ENCODE data around the gene CELSR2. TPM values are rescaled to one million over a fixed set of nuclear protein-coding genes. Genes with fewer than 3 reads are reported as not detected.

CELSR2 gene
- total and polyA plus RNA-seq, 8 donors = 5.9 to 18.0 (median 12.5) TPM

- H3K27me3 ChIP-seq = no peaks in the 10 kb centered on the region
- H3K4me3 ChIP-seq = no peak overlapping the region
- H3K27ac ChIP-seq = no peak overlapping the region
- H3K36me3 ChIP-seq = no peaks in the 10 kb centered on the region
- H3K4me1 ChIP-seq = peaks cover 0 to 18% of the 10 kb centered on the region in 2 donors
- TF ChIP-seq, protein P1, sequence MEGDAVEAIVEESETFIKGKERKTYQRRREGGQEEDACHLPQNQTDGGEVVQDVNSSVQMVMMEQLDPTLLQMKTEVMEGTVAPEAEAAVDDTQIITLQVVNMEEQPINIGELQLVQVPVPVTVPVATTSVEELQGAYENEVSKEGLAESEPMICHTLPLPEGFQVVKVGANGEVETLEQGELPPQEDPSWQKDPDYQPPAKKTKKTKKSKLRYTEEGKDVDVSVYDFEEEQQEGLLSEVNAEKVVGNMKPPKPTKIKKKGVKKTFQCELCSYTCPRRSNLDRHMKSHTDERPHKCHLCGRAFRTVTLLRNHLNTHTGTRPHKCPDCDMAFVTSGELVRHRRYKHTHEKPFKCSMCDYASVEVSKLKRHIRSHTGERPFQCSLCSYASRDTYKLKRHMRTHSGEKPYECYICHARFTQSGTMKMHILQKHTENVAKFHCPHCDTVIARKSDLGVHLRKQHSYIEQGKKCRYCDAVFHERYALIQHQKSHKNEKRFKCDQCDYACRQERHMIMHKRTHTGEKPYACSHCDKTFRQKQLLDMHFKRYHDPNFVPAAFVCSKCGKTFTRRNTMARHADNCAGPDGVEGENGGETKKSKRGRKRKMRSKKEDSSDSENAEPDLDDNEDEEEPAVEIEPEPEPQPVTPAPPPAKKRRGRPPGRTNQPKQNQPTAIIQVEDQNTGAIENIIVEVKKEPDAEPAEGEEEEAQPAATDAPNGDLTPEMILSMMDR (IDR thresholded peaks at IDR 0.05) = no peak
- intact Hi-C loops (cut with DNase I) = no loop called here
- no peaks in the 10 kb centered on the region for H3K9me3 ChIP-seq
- DNase-seq = no peak
- no peak for ATAC-seq
Observed at GRCh38 chr1:109293026-109293425, 43.7 kb downstream of the CELSR2 start.

- TF ChIP-seq, protein P1 (IDR thresholded peaks at IDR 0.05) = no peak
- intact Hi-C loops (cut with DNase I) = no loop called here
- H3K27me3 ChIP-seq = no peaks in the 10 kb centered on the region
- peaks cover 6 to 29% of the 10 kb centered on the region in 2 donors for H3K4me1 ChIP-seq
- ATAC-seq = no peak
- H3K36me3 ChIP-seq = no peaks in the 10 kb centered on the region
- H3K27ac ChIP-seq = no peak overlapping the region
- no peaks in the 10 kb centered on the region for H3K9me3 ChIP-seq
- no peak for DNase-seq
- no peak overlapping the region for H3K4me3 ChIP-seq
Observed at GRCh38 chr1:109294481-109294880, 45.1 kb downstream of the CELSR2 start.

DNA sequence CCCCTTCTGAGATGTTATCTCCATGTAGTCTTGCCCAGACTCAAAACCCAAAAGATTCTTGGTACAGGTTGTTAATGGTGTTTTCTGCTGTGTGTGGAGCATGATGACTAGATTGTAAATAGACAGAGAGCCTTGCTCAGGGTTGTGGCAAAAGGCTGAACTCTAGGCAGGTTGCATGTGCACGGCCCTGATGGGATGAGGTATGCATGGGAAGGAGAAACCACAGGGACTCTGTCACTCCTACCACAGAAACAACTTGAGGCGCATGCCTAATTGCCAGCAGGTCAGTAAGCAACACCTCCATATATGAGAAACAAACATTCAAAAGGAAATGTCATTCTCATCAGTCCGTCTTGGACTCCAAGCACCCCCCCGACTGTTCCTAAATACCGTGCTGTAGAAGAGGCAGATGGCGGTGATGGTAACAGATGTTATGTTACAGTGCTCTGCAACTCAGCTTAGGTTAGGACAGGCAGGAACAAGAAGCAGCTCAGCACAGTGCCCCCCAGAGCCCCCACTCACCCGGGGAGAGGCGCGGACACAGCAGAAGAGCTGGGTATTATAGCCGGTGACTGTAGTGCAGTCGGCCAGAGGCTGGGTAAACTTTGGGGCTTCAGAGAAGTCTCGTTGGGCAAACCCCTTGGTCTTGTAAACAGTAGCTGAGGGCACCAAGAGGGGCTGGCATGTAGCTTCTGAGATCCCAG is 46.5 kb downstream of the CELSR2 start:
- intact Hi-C loops (cut with DNase I) = no loop called here
- ATAC-seq = no peak
- TF ChIP-seq, protein P1 (IDR thresholded peaks at IDR 0.05) = no peak

DNA sequence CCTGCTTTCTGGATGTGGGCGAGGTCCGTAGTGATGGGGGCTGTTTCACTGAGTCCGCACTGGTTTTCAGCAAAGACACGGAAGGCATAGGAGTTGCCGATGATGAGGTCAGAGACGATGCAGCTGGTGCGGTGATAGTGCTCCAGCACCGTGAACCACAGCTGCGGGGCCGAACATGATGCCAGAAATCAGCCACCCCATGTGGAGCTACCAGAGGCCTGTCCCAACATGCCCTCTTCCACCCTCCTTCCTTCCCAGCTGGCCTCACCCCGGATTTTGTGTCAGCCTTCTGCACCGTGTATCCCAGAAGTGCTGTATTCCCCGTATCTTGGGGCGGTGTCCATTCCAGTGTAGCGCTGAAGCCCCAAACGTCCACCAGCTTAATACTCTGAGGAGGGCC is 47.4 kb downstream of the CELSR2 start:
- Histone ChIP-seq H3K9me3 (no peaks in the 10 kb centered on the region), H3K4me1 (peaks cover 13 to 31% of the 10 kb centered on the region in 2 donors), H3K4me3 (no peak overlapping the region), H3K27ac (no peak overlapping the region), H3K36me3 (no peaks in the 10 kb centered on the region), H3K27me3 (no peaks in the 10 kb centered on the region)
- ATAC-seq (no peak), DNase-seq (no peak)
- intact Hi-C loops (cut with DNase I) = no loop called here
- TF ChIP-seq, protein P1 (IDR thresholded peaks at IDR 0.05) = no peak

More for the DNA sequence above, 46.5 kb downstream of the CELSR2 start:
- Histone ChIP-seq H3K27me3 (no peaks in the 10 kb centered on the region), H3K4me3 (no peak overlapping the region), H3K27ac (no peak overlapping the region), H3K36me3 (no peaks in the 10 kb centered on the region), H3K4me1 (peaks cover 13 to 35% of the 10 kb centered on the region in 2 donors), H3K9me3 (no peaks in the 10 kb centered on the region)
- DNase-seq = no peak

- DNase-seq = peak in 1 of 4 donors; percentile 40
- no peak overlapping the region for H3K4me3 ChIP-seq
- peak overlapping the region; percentile 28 to 58 for H3K27ac ChIP-seq
- no peaks in the 10 kb centered on the region for H3K27me3 ChIP-seq
- intact Hi-C loops (cut with DNase I) = no loop called here
- TF ChIP-seq, protein P1 (IDR thresholded peaks at IDR 0.05) = no peak
- H3K4me1 ChIP-seq = peaks cover 13 to 31% of the 10 kb centered on the region in 2 donors
- H3K36me3 ChIP-seq = no peaks in the 10 kb centered on the region
- ATAC-seq = peak; percentile 55
- no peaks in the 10 kb centered on the region for H3K9me3 ChIP-seq
Observed at GRCh38 chr1:109298666-109299557, 49.6 kb downstream of the CELSR2 start.
